Measurements from ENCODE around the gene LEPR. TPM values are rescaled to one million over a fixed set of nuclear protein-coding genes. Genes with fewer than 3 reads are reported as not detected.

LEPR gene, protein sequence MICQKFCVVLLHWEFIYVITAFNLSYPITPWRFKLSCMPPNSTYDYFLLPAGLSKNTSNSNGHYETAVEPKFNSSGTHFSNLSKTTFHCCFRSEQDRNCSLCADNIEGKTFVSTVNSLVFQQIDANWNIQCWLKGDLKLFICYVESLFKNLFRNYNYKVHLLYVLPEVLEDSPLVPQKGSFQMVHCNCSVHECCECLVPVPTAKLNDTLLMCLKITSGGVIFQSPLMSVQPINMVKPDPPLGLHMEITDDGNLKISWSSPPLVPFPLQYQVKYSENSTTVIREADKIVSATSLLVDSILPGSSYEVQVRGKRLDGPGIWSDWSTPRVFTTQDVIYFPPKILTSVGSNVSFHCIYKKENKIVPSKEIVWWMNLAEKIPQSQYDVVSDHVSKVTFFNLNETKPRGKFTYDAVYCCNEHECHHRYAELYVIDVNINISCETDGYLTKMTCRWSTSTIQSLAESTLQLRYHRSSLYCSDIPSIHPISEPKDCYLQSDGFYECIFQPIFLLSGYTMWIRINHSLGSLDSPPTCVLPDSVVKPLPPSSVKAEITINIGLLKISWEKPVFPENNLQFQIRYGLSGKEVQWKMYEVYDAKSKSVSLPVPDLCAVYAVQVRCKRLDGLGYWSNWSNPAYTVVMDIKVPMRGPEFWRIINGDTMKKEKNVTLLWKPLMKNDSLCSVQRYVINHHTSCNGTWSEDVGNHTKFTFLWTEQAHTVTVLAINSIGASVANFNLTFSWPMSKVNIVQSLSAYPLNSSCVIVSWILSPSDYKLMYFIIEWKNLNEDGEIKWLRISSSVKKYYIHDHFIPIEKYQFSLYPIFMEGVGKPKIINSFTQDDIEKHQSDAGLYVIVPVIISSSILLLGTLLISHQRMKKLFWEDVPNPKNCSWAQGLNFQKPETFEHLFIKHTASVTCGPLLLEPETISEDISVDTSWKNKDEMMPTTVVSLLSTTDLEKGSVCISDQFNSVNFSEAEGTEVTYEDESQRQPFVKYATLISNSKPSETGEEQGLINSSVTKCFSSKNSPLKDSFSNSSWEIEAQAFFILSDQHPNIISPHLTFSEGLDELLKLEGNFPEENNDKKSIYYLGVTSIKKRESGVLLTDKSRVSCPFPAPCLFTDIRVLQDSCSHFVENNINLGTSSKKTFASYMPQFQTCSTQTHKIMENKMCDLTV
- total RNA-seq, result 100 to 1,000 TPM in 1 of 4 donors, 10 to 100 TPM in 3; 28.2 to 108 (median 43.7) TPM

DNA sequence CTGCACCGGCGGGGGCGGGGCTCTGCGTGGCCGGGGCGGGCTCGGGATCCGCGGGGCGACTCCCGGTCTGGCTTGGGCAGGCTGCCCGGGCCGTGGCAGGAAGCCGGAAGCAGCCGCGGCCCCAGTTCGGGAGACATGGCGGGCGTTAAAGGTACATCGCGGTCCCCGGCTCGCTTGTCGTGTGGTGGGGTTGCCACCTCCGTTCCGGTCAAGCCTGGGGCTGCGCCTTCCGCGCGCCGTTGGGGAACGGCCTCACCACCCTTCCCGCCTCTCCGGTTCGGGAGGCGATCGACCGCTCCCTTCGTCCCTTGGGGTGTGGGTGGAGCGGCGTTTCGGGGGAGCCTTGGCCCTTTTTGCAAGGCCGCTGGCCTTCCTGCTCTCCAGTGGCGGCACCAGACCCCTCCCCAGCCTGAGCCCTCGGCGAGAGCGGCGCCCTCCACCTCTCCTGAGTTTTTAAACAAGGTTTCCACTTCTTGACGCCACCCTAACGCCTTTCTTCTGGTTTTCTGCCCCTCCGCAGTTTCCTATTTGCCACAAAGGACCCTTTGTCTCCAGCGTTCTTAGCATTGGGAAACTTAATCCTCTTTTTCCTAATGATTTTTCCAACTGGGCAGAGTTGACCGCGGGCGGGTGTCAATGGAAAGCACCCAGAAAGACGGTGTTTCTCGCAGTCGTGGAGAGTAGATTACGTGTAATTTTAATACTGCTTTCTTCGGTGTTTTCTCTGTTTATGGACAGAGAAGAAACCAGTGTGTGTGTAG is at the start of gene LEPR, which contains the start of gene LEPROT:
Gene LEPR, plus strand, starts transcription at position 79 of the 761 bp plus-strand sequence. CDS start 144,898 bp downstream, outside the sequence.
Gene LEPROT, plus strand, starts transcription at position 79 of the 761 bp plus-strand sequence. Its CDS starts 57 bp downstream, at position 136.
- peak within 1 kb of the TSS; percentile 93 to 100 (median 96) for H3K27ac ChIP-seq
- peak in 1 of 2 donors; percentile 94 for TF ChIP-seq EP300 (IDR thresholded peaks at IDR 0.05)
- TF ChIP-seq, protein P1, sequence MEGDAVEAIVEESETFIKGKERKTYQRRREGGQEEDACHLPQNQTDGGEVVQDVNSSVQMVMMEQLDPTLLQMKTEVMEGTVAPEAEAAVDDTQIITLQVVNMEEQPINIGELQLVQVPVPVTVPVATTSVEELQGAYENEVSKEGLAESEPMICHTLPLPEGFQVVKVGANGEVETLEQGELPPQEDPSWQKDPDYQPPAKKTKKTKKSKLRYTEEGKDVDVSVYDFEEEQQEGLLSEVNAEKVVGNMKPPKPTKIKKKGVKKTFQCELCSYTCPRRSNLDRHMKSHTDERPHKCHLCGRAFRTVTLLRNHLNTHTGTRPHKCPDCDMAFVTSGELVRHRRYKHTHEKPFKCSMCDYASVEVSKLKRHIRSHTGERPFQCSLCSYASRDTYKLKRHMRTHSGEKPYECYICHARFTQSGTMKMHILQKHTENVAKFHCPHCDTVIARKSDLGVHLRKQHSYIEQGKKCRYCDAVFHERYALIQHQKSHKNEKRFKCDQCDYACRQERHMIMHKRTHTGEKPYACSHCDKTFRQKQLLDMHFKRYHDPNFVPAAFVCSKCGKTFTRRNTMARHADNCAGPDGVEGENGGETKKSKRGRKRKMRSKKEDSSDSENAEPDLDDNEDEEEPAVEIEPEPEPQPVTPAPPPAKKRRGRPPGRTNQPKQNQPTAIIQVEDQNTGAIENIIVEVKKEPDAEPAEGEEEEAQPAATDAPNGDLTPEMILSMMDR (IDR thresholded peaks at IDR 0.05), result peak in 1 of 5 experiments; percentile 11
- TF ChIP-seq POLR2A (IDR thresholded peaks at IDR 0.05), result peak; percentile 80 to 89
- H3K36me3 ChIP-seq, result peaks cover 0 to 7% (median 0%) of the 10 kb centered on the region in 3 donors
- DNase-seq (ENCODE audit: low spot score in 2 of 2), result peak in 1 of 2 donors; percentile 9
- peaks cover 0 to 41% (median 23%) of the 10 kb centered on the region in 4 donors for H3K4me1 ChIP-seq
- H3K9me3 ChIP-seq, result no peaks in the 10 kb centered on the region
- peak within 1 kb of the TSS; percentile 75 to 97 (median 86) for H3K4me3 ChIP-seq
- H3K27me3 ChIP-seq, result no peaks in the 10 kb centered on the region
- 0% methylated on average over 25 to 47 of the region's 60 CpGs for WGBS, 2 donors

DNA sequence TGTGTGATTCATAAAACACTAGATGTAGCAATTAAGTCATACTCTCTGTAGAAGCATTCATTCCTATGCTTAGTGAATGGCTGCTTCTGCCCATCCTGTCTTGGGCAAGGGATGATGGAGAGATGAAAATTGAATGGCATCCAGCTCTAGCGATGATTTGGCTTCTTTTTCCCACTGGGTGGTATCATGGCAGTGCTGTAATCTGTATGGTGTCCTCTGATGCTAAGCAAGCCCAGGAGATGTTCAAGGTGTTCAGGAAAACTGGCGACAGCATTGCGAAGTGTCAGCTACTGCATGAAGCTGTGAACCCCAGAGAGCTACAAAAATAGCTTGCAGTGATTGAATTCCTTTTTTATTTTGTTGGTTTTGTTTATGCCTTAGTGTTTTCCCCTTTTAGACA is 48.9 kb upstream of the LEPR start:
- WGBS, 2 donors, result 94% methylated on average over 3 of the region's 3 CpGs
- Histone ChIP-seq H3K27ac (no peak overlapping the region), H3K9me3 (no peaks in the 10 kb centered on the region), H3K36me3 (peaks cover 0 to under 1% (median 0%) of the 10 kb centered on the region in 3 donors), H3K27me3 (no peaks in the 10 kb centered on the region), H3K4me1 (no peaks in the 10 kb centered on the region), H3K4me3 (no peak overlapping the region)
- no peak for DNase-seq (ENCODE audit: low spot score in 2 of 2)
- TF ChIP-seq, protein P1 (IDR thresholded peaks at IDR 0.05), result no peak
- no peak for TF ChIP-seq POLR2A (IDR thresholded peaks at IDR 0.05)
- TF ChIP-seq EP300 (IDR thresholded peaks at IDR 0.05), result no peak

DNA sequence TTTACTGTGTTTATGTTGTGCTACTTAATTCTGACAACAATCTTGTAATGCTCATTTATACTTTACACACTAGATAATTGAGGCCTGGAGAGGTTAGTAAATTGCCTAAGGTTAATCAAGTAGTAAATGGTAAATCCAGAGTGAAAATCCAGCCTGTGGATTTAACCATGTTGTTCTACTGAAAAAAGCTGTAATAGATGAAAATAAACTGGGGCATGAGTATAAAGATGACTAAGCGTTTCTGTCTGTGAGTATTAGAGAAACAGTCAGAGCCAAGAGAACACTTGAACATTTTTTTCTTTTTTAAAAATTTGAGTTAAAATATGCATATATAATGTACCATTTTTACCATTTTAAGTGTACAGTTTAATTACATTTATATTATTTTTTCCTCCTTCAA is 47.9 kb upstream of the LEPR start:
- H3K27me3 ChIP-seq, result no peaks in the 10 kb centered on the region
- WGBS, 2 donors, result 63 to 64% methylated on average over 1 of the region's 1 CpG
- no peaks in the 10 kb centered on the region for H3K9me3 ChIP-seq
- DNase-seq (ENCODE audit: low spot score in 2 of 2), result no peak
- no peaks in the 10 kb centered on the region for H3K4me1 ChIP-seq
- TF ChIP-seq, protein P1 (IDR thresholded peaks at IDR 0.05), result no peak
- TF ChIP-seq POLR2A (IDR thresholded peaks at IDR 0.05) (no peak), EP300 (IDR thresholded peaks at IDR 0.05) (no peak)
- H3K36me3 ChIP-seq, result no peaks in the 10 kb centered on the region
- H3K27ac ChIP-seq, result no peak overlapping the region
- no peak overlapping the region for H3K4me3 ChIP-seq

DNA sequence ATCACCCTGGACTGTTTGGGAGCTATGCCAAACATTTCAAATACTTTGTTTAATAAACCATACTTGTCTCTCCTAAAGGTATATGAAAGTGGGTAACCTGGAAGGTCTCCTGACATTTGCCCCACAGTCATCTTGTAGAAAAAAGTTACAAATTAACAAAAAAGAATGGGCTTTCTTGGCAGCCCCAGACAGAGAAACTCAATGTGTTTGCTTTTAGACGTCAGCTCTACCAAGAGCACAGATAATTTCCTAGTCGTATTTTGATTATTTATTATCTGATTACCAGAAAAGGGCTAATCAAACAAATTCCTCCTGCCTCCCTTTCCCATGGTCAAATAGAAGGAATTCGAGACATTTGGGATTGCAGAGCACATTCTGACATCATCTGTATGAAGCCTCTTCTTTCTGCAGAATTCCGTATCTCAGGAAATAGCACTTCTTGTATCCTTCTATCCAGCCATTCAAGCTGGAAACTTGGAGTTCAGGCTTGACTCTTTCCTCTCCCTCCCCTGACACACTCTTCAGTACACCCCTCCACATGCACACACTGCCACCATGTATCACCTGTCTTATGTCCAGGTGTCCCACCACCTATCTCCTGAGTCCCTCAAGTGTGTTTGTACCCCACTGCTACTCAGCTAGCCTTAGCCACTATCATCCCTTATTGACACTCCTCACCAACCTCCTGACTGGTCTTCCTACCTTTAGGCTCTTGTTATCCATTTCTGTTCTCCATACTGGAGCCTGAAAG is 42.8 kb upstream of the LEPR start:
- Histone ChIP-seq H3K4me1 (no peaks in the 10 kb centered on the region), H3K36me3 (peaks cover 0 to 4% (median 0%) of the 10 kb centered on the region in 3 donors), H3K27me3 (no peaks in the 10 kb centered on the region), H3K27ac (no peak overlapping the region), H3K4me3 (no peak overlapping the region), H3K9me3 (no peaks in the 10 kb centered on the region)
- no peak for DNase-seq (ENCODE audit: low spot score in 2 of 2)
- WGBS, 2 donors, result 82 to 85% methylated on average over 4 of the region's 4 CpGs
- TF ChIP-seq, protein P1 (IDR thresholded peaks at IDR 0.05), result no peak
- TF ChIP-seq POLR2A (IDR thresholded peaks at IDR 0.05) (no peak), EP300 (IDR thresholded peaks at IDR 0.05) (no peak)

Measured in tibial nerve (tissue), 4 donors.